Measurements from ENCODE around the gene ZYX. TPM values are rescaled to one million over a fixed set of nuclear protein-coding genes. Genes with fewer than 3 reads are reported as not detected.

ZYX gene
- total RNA-seq, 1 experiment from 2014 or later: 260 TPM

DNA sequence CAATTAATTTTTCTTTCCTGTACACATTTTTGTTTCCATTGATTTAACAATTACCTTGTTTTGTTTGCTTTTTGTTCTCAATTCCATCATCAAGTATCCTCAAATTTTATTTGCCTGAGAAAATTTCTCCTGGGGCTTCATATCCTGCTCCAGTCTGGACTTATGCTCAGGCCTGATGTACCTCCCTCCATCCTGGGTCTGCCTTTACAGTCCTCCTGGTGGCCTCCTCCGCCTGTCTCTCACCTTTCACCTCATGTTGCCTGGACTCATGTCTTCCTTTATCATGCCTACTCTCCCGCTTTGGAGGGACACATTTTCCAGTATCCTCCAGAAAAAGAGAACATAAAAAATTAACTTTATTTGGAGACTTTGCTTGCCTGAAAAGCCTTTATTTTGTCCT, 50.0 kb downstream of the ZYX start:
- DNase-seq (ENCODE audit: unreplicated experiment): no peak
- ChIA-PET POLR2A (interaction anchor here (0.9 kb wide), 1 partner anchor 47 kb away, joined by 3 read pairs; no protein-coding TSS in a partner anchor), CTCF (interaction anchor here (0.6 to 1.3 kb wide), 4 partner anchors 9 to 968 kb away, joined by 3 to 4 read pairs (median 3); no protein-coding TSS in a partner anchor)
- H3K27ac Mint-ChIP-seq (ENCODE audit: low read depth, unreplicated experiment): no peak overlapping the region
- TF ChIP-seq, protein P1, sequence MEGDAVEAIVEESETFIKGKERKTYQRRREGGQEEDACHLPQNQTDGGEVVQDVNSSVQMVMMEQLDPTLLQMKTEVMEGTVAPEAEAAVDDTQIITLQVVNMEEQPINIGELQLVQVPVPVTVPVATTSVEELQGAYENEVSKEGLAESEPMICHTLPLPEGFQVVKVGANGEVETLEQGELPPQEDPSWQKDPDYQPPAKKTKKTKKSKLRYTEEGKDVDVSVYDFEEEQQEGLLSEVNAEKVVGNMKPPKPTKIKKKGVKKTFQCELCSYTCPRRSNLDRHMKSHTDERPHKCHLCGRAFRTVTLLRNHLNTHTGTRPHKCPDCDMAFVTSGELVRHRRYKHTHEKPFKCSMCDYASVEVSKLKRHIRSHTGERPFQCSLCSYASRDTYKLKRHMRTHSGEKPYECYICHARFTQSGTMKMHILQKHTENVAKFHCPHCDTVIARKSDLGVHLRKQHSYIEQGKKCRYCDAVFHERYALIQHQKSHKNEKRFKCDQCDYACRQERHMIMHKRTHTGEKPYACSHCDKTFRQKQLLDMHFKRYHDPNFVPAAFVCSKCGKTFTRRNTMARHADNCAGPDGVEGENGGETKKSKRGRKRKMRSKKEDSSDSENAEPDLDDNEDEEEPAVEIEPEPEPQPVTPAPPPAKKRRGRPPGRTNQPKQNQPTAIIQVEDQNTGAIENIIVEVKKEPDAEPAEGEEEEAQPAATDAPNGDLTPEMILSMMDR (IDR thresholded peaks at IDR 0.05; ENCODE audit: unreplicated experiment): no peak
- BruUV-seq (replicated peaks): no TSS peak
- H3K36me3 Mint-ChIP-seq (ENCODE audit: insufficient read depth, unreplicated experiment): no peaks in the 10 kb centered on the region
- no peak overlapping the region for H3K4me3 Mint-ChIP-seq (ENCODE audit: unreplicated experiment)
- no peaks in the 10 kb centered on the region for H3K27me3 Mint-ChIP-seq (ENCODE audit: insufficient read depth, unreplicated experiment)
- H3K9me3 Mint-ChIP-seq (ENCODE audit: unreplicated experiment): no peaks in the 10 kb centered on the region
- H3K4me1 Mint-ChIP-seq (ENCODE audit: insufficient read depth, unreplicated experiment): peaks cover 34% of the 10 kb centered on the region
- intact Hi-C loops (cut with micrococcal nuclease): no loop called here

DNA sequence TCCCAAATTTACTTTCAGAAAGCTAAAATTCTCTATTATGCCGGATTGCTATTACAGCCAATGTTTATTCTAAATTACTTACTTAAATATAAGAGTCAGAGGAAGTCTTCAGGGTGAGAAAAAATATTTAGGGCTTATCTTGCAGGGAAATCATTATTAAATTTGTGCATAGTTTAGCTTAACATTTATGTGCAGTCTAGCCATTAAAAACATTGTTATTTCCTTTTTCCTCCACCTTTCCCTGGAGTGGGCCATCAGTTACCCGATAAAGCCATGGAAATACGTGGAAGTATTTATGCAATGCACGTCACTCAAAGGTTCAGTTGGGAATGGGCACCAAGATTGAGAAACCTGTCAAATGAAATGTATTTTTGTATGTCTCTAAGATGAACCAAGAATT, 52.6 kb downstream of the ZYX start:
- no TSS peak for BruUV-seq (replicated peaks)
- no peaks in the 10 kb centered on the region for H3K36me3 Mint-ChIP-seq (ENCODE audit: insufficient read depth, unreplicated experiment)
- H3K4me3 Mint-ChIP-seq (ENCODE audit: unreplicated experiment): no peak overlapping the region
- ChIA-PET POLR2A (interaction anchor here (0.7 kb wide), 1 partner anchor 56 kb away, joined by 3 read pairs; no protein-coding TSS in a partner anchor), CTCF (interaction anchor here (0.7 to 3.5 kb wide), 4 partner anchors 17 to 506 kb away, joined by 3 to 23 read pairs (median 6); no protein-coding TSS in a partner anchor)
- peaks cover 34% of the 10 kb centered on the region for H3K4me1 Mint-ChIP-seq (ENCODE audit: insufficient read depth, unreplicated experiment)
- no peak overlapping the region for H3K27ac Mint-ChIP-seq (ENCODE audit: low read depth, unreplicated experiment)
- DNase-seq (ENCODE audit: unreplicated experiment): no peak
- no peaks in the 10 kb centered on the region for H3K9me3 Mint-ChIP-seq (ENCODE audit: unreplicated experiment)
- H3K27me3 Mint-ChIP-seq (ENCODE audit: insufficient read depth, unreplicated experiment): no peaks in the 10 kb centered on the region
- intact Hi-C loops (cut with micrococcal nuclease): no loop called here
- TF ChIP-seq, protein P1 (IDR thresholded peaks at IDR 0.05; ENCODE audit: unreplicated experiment): no peak

DNA sequence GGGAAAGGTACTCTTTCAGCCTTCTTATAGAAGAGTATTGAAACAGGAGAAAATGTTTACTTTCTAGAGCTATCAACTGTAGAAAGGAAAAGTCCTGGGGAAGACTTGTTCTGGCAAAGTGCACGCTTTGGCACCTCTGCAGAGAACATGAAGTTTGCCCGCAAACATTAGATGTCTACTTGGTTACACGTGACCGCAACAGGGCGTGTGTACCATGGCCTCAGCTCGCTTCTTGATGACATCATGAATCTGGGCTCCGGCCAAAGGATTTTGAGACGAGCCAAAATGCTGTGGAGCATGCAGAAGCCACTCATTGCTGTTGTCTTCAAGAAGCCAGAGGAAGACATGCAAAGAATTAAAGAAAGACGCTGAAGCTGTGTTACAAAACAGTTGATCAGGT, 53.5 kb downstream of the ZYX start:
- Mint-ChIP-seq H3K27me3 (ENCODE audit: insufficient read depth, unreplicated experiment) (peaks cover 5% of the 10 kb centered on the region), H3K9me3 (ENCODE audit: unreplicated experiment) (no peaks in the 10 kb centered on the region), H3K36me3 (ENCODE audit: insufficient read depth, unreplicated experiment) (no peaks in the 10 kb centered on the region), H3K4me1 (ENCODE audit: insufficient read depth, unreplicated experiment) (peaks cover 33% of the 10 kb centered on the region), H3K27ac (ENCODE audit: low read depth, unreplicated experiment) (no peak overlapping the region), H3K4me3 (ENCODE audit: unreplicated experiment) (no peak overlapping the region)
- TF ChIP-seq, protein P1 (IDR thresholded peaks at IDR 0.05; ENCODE audit: unreplicated experiment): no peak
- no TSS peak for BruUV-seq (replicated peaks)
- DNase-seq (ENCODE audit: unreplicated experiment): peak; percentile 94
- CTCF ChIA-PET: interaction anchor here (0.8 to 3.5 kb wide), 7 partner anchors 18 to 507 kb away, joined by 3 to 23 read pairs (median 3); partner anchors contain the start of gene EPHA1
- intact Hi-C loops (cut with micrococcal nuclease): no loop called here
- POLR2A ChIA-PET: interaction anchor here (0.6 to 0.8 kb wide), 2 partner anchors 10 to 467 kb away, joined by 3 to 4 read pairs; partner anchors contain the start of gene TCAF1

DNA sequence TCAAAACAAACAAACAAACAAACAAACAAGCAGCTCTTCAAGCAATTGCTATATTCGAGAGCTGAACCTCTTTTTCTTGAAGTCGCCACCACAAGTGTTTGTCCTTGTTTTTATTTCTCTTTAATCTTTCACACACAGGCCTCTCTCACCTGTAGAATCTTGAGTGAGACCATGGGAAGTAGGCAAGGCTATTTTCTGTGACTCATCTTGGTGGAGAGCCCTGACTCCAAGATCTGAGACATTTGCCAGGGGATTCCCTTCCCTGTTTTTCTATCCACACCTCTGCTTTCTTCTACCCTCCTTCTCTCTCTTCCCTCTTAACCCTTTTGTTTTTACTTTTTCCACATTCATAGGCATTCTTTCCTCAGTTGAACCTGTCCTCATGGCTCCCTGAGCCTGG, 54.1 kb downstream of the ZYX start:
- H3K27me3 Mint-ChIP-seq (ENCODE audit: insufficient read depth, unreplicated experiment): peaks cover 11% of the 10 kb centered on the region
- TF ChIP-seq, protein P1 (IDR thresholded peaks at IDR 0.05; ENCODE audit: unreplicated experiment): no peak
- no TSS peak for BruUV-seq (replicated peaks)
- intact Hi-C loops (cut with micrococcal nuclease): no loop called here
- DNase-seq (ENCODE audit: unreplicated experiment): peak; percentile 74
- H3K4me3 Mint-ChIP-seq (ENCODE audit: unreplicated experiment): peak overlapping the region; percentile 28
- H3K9me3 Mint-ChIP-seq (ENCODE audit: unreplicated experiment): no peaks in the 10 kb centered on the region
- ChIA-PET CTCF (interaction anchor here (0.8 to 3.5 kb wide), 6 partner anchors 19 to 220 kb away, joined by 3 to 23 read pairs (median 4); partner anchors contain the start of gene EPHA1), POLR2A (no interaction called here)
- H3K4me1 Mint-ChIP-seq (ENCODE audit: insufficient read depth, unreplicated experiment): peaks cover 27% of the 10 kb centered on the region
- no peak overlapping the region for H3K27ac Mint-ChIP-seq (ENCODE audit: low read depth, unreplicated experiment)
- H3K36me3 Mint-ChIP-seq (ENCODE audit: insufficient read depth, unreplicated experiment): no peaks in the 10 kb centered on the region

All from MCF 10A (cell line).